ENCODE data around the gene SFN. TPM values are rescaled to one million over a fixed set of nuclear protein-coding genes. Genes with fewer than 3 reads are reported as not detected.

SFN gene
- total and polyA plus RNA-seq, 7 donors = 1.1 to 729 (median 209) TPM; not detected in 2

DNA sequence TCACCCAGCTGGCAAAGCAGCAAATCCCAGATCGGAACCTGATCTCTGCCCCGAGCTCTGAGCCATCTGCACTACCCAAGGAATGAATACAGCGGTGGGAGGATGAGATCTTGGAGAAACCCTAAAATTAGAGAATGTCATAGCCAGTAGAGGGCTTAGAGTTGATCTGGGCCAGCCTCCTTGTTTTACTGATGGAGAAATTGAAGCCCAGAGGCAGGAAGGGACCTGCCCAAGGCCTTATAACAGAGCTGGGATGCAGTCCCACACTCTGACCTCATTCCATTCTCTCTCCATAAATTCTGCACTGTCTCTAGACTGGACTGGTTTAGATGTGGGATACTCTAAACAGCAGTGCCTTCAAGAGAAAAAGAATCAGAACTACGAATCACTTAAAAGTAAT lies 4.8 kb upstream of the SFN start:
- intact Hi-C loops (cut with DNase I) = no loop called here
- H3K27ac ChIP-seq = peak overlapping the region in 2 of 4 donors; percentile 18 to 59

DNA sequence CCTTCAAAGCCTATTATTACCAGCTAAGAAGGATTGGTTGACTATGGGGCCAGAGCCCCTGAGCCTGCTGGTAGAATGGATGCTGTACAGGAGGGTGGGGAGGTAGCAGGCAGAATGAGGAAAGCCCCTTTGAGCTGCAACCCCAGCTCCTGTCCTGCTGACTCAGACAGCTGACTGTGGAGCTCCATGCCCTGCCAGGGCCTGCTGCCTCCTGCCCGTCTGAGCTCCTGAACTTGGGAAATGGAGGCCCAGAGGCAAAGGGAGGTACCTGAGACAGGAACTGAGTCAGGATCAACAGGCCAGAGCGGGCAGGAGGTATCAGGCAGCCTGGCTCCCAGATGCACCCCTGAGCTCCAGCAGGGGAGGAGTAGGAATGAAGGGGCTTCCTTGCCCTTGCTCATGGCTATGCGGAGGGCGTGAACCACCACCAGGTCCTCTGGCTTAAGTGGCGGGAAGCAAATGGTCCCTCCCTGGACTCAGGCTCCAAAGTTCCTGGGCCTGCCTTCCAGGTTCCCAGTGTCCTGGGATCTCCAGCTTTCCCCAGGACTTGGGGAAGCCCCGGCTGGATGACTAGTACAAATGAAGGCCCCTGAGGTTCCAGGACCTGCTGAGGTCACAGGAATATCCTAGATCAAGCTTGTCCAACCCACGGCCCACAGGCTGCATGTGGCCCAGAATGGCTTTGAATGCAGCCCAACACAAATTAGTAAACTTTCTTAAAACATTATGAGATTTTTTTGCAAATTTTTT lies 3.9 kb upstream of the SFN start:
- intact Hi-C loops (cut with DNase I) = no loop called here

More for the DNA sequence above, 4.8 kb upstream of the SFN start:
- Histone ChIP-seq H3K4me1 (peaks cover 0 to 9% (median 6%) of the 10 kb centered on the region in 4 donors), H3K27me3 (no peaks in the 10 kb centered on the region), H3K36me3 (peaks cover 5 to 31% (median 16%) of the 10 kb centered on the region in 4 donors), H3K4me3 (no peak overlapping the region), H3K9me3 (no peaks in the 10 kb centered on the region)
- DNase-seq = peak; percentile 43
- TF ChIP-seq POLR2A (IDR thresholded peaks at IDR 0.05) (no peak), EP300 (IDR thresholded peaks at IDR 0.05) (no peak), POLR2AphosphoS5 (IDR thresholded peaks at IDR 0.05) (no peak)
- TF ChIP-seq, protein P1, sequence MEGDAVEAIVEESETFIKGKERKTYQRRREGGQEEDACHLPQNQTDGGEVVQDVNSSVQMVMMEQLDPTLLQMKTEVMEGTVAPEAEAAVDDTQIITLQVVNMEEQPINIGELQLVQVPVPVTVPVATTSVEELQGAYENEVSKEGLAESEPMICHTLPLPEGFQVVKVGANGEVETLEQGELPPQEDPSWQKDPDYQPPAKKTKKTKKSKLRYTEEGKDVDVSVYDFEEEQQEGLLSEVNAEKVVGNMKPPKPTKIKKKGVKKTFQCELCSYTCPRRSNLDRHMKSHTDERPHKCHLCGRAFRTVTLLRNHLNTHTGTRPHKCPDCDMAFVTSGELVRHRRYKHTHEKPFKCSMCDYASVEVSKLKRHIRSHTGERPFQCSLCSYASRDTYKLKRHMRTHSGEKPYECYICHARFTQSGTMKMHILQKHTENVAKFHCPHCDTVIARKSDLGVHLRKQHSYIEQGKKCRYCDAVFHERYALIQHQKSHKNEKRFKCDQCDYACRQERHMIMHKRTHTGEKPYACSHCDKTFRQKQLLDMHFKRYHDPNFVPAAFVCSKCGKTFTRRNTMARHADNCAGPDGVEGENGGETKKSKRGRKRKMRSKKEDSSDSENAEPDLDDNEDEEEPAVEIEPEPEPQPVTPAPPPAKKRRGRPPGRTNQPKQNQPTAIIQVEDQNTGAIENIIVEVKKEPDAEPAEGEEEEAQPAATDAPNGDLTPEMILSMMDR (IDR thresholded peaks at IDR 0.05) = no peak
- 89 to 91% methylated on average over 4 of the region's 4 CpGs for WGBS, 2 donors

DNA sequence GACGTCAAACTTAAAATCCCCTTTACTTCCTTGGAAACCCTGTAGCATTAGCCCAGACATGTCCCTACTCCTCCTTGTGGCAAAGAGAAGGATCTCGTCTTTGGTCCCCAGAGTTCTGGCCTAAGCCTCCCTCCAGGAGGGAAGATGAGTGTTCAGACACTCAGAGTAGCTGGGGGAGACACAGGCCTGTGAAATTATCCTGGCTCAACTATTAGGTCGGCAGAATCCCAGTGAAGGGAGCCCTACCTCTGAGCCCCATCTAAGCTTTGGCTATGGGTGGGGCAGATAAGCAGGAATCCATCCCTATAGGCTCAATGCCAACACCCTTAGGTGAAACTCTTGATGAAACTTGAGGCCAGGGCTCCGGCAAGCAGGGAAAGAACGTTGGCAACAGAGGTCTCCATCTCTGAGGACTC lies 1.7 kb upstream of the SFN start:
- intact Hi-C loops (cut with DNase I) = loop anchor here (10.0 kb wide), 1 partner anchor 166 kb away; the partner anchor contains the start of gene ARID1A
- WGBS, 2 donors = 47 to 69% methylated on average over 5 of the region's 5 CpGs

More for the DNA sequence above, 3.9 kb upstream of the SFN start:
- peak overlapping the region in 2 of 4 donors; percentile 18 to 59 for H3K27ac ChIP-seq
- TF ChIP-seq EP300 (IDR thresholded peaks at IDR 0.05) = no peak
- TF ChIP-seq POLR2AphosphoS5 (IDR thresholded peaks at IDR 0.05) = no peak
- TF ChIP-seq POLR2A (IDR thresholded peaks at IDR 0.05) = no peak
- TF ChIP-seq, protein P1 (IDR thresholded peaks at IDR 0.05) = no peak
- H3K27me3 ChIP-seq = no peaks in the 10 kb centered on the region
- H3K4me3 ChIP-seq = no peak overlapping the region
- H3K9me3 ChIP-seq = no peaks in the 10 kb centered on the region
- H3K36me3 ChIP-seq = peaks cover under 1 to 22% (median 12%) of the 10 kb centered on the region in 4 donors
- WGBS, 2 donors = 94% methylated on average over 7 of the region's 7 CpGs
- no peak for DNase-seq
- H3K4me1 ChIP-seq = peaks cover 0 to 15% (median 12%) of the 10 kb centered on the region in 4 donors

DNA sequence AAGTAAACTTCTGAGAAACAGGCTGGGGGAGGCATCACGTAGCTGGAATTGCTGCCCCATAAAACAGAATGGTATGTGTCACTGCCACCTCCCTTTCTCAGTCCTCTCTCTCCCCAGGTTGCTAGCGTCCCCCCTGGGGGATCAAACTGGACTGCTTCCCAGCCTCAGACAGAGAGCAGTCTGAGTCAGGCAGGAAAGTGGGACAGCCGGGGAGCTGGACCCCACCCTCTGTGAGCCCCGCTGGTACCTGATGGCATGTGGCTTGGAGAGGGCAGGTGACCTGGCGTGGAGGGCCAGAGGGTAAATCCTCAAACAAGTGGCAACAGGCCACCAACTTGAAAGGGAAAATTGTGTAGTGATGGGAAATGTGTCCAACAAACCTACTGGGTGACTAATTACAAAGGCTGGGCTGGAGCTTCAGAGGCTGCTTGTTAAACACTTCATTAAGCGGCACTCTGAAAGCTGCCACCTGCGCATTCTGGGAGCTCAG lies 1.0 kb upstream of the SFN start:
- 71 to 82% methylated on average over 7 of the region's 7 CpGs for WGBS, 2 donors
- H3K9me3 ChIP-seq = no peaks in the 10 kb centered on the region
- H3K27me3 ChIP-seq = no peaks in the 10 kb centered on the region
- no peak for DNase-seq
- intact Hi-C loops (cut with DNase I) = loop anchor here (10.0 kb wide), 1 partner anchor 167 kb away; the partner anchor contains the start of gene ARID1A
- no peak overlapping the region for H3K4me3 ChIP-seq
- H3K36me3 ChIP-seq = no peaks in the 10 kb centered on the region
- peaks cover 0 to 29% (median 25%) of the 10 kb centered on the region in 4 donors for H3K4me1 ChIP-seq
- TF ChIP-seq POLR2AphosphoS5 (IDR thresholded peaks at IDR 0.05) (no peak), EP300 (IDR thresholded peaks at IDR 0.05) (no peak), POLR2A (IDR thresholded peaks at IDR 0.05) (no peak)
- TF ChIP-seq, protein P1 (IDR thresholded peaks at IDR 0.05) = no peak
- no peak overlapping the region for H3K27ac ChIP-seq

More for the DNA sequence above, 1.7 kb upstream of the SFN start:
- no peak overlapping the region for H3K27ac ChIP-seq
- H3K27me3 ChIP-seq = no peaks in the 10 kb centered on the region
- H3K36me3 ChIP-seq = peaks cover 0 to 3% (median 0%) of the 10 kb centered on the region in 4 donors
- DNase-seq = no peak
- no peak overlapping the region for H3K4me3 ChIP-seq
- TF ChIP-seq EP300 (IDR thresholded peaks at IDR 0.05) (no peak), POLR2AphosphoS5 (IDR thresholded peaks at IDR 0.05) (no peak), POLR2A (IDR thresholded peaks at IDR 0.05) (no peak)
- TF ChIP-seq, protein P1 (IDR thresholded peaks at IDR 0.05) = no peak
- H3K4me1 ChIP-seq = peaks cover 0 to 29% (median 25%) of the 10 kb centered on the region in 4 donors
- H3K9me3 ChIP-seq = no peaks in the 10 kb centered on the region

Data from sigmoid colon (tissue), 7 donors.